ENCODE results near the gene LINC01488. TPM values are rescaled to one million over a fixed set of nuclear protein-coding genes. Genes with fewer than 3 reads are reported as not detected.

LINC01488 gene
- total and polyA plus RNA-seq, 9 of the 15 experiments (the other 6 are each of a cell fraction or from before 2014, with no cell fraction given) = not detected

DNA sequence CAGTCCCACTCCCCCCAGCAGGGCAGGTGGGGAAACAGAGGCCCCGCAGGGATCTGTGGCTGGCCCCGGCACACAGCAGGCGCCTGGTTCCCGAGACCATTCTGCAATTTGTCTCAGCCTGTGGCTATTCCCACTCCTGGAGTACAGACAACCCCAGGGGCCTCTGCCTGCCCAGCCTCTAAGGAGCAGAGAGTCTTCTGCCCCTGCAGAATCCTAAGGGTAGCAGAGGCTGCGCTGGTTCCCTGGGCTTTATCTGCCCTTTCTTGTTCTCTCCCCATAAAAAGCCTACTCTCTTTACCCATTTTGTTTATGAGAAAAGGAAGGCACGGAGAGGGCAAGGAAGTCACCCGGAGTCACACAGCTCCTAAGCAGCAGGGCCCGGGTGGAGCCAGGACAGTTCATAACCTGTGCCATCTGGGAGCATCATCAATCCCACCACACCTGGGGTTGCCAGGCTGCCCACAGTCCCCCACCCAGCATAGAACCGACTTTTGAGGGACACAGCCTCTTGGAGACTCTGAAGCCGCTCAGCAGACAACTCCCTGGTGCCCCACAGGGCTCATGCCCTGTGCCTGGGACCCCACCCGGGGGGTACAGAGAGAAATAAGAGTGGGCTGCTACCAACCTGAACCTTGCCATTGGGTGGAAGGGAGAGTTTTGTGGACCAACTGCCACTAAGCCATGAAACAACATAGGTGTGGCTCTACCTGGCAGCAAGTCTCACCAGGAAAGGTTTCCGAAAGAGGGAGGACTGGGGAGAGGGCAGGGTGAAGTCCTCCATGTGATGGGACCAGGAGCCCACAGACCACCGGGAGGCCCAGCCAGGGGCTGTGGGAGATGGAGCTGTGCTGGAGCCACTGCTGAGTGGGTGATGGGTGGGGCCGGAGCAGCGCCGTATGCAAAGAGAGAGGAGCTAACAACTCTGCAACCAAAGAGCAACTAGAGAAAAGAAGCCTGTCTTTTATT lies 17.2 kb upstream of the LINC01488 start:
- H2AFZ ChIP-seq (ENCODE audit: low read depth, low read length) = no peak overlapping the region
- no TSS peak for BruUV-seq (replicated peaks)
- CTCF ChIA-PET (ENCODE audit: low intra/inter-chr PET ratio) = no interaction called here
- 19% methylated on average over 16 of the region's 16 CpGs for WGBS (ENCODE audit: insufficient coverage, low coverage, missing lambda C conversion rate)
- no peaks in the 10 kb centered on the region for H3K36me3 ChIP-seq (ENCODE audit: control insufficient read depth, insufficient read depth, low read length)
- intact Hi-C loops (cut with micrococcal nuclease) (no loop called here), in situ Hi-C loops (cut with MboI) (no loop called here)
- peaks cover 2% of the 10 kb centered on the region; the same call in 1 of the 2 replicates for H3K9me3 ChIP-seq (replicated peaks; ENCODE audit: control insufficient read depth, insufficient read depth, low read depth, low read length)
- no peak overlapping the region for H3K27ac ChIP-seq (ENCODE audit: extremely low read depth, low read depth, low read length)
- H4K20me1 ChIP-seq (replicated peaks; ENCODE audit: control insufficient read depth, insufficient read depth, low read length) = no peaks in the 10 kb centered on the region; the same call in 1 of the 2 replicates
- POLR2A ChIA-PET = interaction anchor here (1.2 to 1.9 kb wide), 2 partner anchors 10 to 76 kb away, joined by 3 to 4 read pairs; no protein-coding TSS in a partner anchor
- no peak for FAIRE-seq
- H3K9me1 ChIP-seq (ENCODE audit: control insufficient read depth, insufficient read depth, low read length) = no peaks in the 10 kb centered on the region
- no peak for ATAC-seq
- DNase-seq (ENCODE audit: extremely low read depth in 1 of 4, low spot score in 3 of 4) = no peak
- no peak overlapping the region for H3K4me3 ChIP-seq
- no peak overlapping the region for H3K4me2 ChIP-seq (ENCODE audit: insufficient read depth, low read length)
- peaks cover 24 to 36% of the 10 kb centered on the region in 2 experiments for H3K4me1 ChIP-seq (replicated peaks in 1 of 2; ENCODE audit: control insufficient read depth in 2 of 2, insufficient read depth in 2 of 2, low read length in 2 of 2)
- H3K79me2 ChIP-seq (ENCODE audit: control insufficient read depth, insufficient read depth, low read length) = no peaks in the 10 kb centered on the region
- 0 out of 4 replicates have a peak overlapping the region, but pooled peaks of 1 of the 2 experiments have one; percentile 10 for H3K9ac ChIP-seq (ENCODE audit: insufficient read depth in 1 of 2, low read depth in 2 of 2, low read length in 2 of 2)
- H3K27me3 ChIP-seq (ENCODE audit: control insufficient read depth in 2 of 2, insufficient read depth in 2 of 2, low read length in 2 of 2) = peaks cover 2 to 41% of the 10 kb centered on the region in 2 experiments
- no peak for TF ChIP-seq ZNF174 (CRISPR knock-in tag; IDR thresholded peaks at IDR 0.05)
- no peak for TF ChIP-seq SETDB1 (IDR thresholded peaks at IDR 0.05; ENCODE audit: low read length)
- no peak for TF ChIP-seq ZNF785 (CRISPR knock-in tag; IDR thresholded peaks at IDR 0.05)
- TF ChIP-seq, protein P1, sequence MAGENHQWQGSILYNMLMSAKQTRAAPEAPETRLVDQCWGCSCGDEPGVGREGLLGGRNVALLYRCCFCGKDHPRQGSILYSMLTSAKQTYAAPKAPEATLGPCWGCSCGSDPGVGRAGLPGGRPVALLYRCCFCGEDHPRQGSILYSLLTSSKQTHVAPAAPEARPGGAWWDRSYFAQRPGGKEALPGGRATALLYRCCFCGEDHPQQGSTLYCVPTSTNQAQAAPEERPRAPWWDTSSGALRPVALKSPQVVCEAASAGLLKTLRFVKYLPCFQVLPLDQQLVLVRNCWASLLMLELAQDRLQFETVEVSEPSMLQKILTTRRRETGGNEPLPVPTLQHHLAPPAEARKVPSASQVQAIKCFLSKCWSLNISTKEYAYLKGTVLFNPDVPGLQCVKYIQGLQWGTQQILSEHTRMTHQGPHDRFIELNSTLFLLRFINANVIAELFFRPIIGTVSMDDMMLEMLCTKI (IDR thresholded peaks at IDR 0.05; ENCODE audit: partially characterized antibody) = no peak
- no peak for TF ChIP-seq PYGO2 (tag; IDR thresholded peaks at IDR 0.05)
- TF ChIP-seq, protein P2, sequence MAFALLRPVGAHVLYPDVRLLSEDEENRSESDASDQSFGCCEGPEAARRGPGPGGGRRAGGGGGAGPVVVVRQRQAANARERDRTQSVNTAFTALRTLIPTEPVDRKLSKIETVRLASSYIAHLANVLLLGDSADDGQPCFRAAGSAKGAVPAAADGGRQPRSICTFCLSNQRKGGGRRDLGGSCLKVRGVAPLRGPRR (CRISPR knock-in tag; IDR thresholded peaks at IDR 0.05) = no peak
- no peak for TF ChIP-seq RFX1 (IDR thresholded peaks at IDR 0.05)
- TF ChIP-seq ZKSCAN8 (CRISPR knock-in tag; IDR thresholded peaks at IDR 0.05) = no peak
- no peak for TF ChIP-seq ZC3H11A (IDR thresholded peaks at IDR 0.05; ENCODE audit: low read depth, low read length)
- TF ChIP-seq SMARCA4 (IDR thresholded peaks at IDR 0.05) = no peak
- TF ChIP-seq ELF1 (tag; IDR thresholded peaks at IDR 0.05) = no peak
- TF ChIP-seq ARID1B (IDR thresholded peaks at IDR 0.05) = no peak
- TF ChIP-seq, protein P3, sequence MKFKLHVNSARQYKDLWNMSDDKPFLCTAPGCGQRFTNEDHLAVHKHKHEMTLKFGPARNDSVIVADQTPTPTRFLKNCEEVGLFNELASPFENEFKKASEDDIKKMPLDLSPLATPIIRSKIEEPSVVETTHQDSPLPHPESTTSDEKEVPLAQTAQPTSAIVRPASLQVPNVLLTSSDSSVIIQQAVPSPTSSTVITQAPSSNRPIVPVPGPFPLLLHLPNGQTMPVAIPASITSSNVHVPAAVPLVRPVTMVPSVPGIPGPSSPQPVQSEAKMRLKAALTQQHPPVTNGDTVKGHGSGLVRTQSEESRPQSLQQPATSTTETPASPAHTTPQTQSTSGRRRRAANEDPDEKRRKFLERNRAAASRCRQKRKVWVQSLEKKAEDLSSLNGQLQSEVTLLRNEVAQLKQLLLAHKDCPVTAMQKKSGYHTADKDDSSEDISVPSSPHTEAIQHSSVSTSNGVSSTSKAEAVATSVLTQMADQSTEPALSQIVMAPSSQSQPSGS (CRISPR knock-in tag; IDR thresholded peaks at IDR 0.05) = no peak
- TF ChIP-seq, protein P4, sequence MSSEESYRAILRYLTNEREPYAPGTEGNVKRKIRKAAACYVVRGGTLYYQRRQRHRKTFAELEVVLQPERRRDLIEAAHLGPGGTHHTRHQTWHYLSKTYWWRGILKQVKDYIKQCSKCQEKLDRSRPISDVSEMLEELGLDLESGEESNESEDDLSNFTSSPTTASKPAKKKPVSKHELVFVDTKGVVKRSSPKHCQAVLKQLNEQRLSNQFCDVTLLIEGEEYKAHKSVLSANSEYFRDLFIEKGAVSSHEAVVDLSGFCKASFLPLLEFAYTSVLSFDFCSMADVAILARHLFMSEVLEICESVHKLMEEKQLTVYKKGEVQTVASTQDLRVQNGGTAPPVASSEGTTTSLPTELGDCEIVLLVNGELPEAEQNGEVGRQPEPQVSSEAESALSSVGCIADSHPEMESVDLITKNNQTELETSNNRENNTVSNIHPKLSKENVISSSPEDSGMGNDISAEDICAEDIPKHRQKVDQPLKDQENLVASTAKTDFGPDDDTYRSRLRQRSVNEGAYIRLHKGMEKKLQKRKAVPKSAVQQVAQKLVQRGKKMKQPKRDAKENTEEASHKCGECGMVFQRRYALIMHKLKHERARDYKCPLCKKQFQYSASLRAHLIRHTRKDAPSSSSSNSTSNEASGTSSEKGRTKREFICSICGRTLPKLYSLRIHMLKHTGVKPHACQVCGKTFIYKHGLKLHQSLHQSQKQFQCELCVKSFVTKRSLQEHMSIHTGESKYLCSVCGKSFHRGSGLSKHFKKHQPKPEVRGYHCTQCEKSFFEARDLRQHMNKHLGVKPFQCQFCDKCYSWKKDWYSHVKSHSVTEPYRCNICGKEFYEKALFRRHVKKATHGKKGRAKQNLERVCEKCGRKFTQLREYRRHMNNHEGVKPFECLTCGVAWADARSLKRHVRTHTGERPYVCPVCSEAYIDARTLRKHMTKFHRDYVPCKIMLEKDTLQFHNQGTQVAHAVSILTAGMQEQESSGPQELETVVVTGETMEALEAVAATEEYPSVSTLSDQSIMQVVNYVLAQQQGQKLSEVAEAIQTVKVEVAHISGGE (CRISPR knock-in tag; IDR thresholded peaks at IDR 0.05) = no peak
- TF ChIP-seq ZNF239 (CRISPR knock-in tag; IDR thresholded peaks at IDR 0.05) = no peak

Data from K562 (cell line).